ENCODE measurements around the gene RNF123.

Gene RNF123

GRCh38 chr3:49759226-49759625 lies 69.9 kb downstream of the RNF123 start:
- peaks cover 2% of the 10 kb centered on the region for H3K4me1 Mint-ChIP-seq (ENCODE audit: low read depth)

GRCh38 chr3:49761661-49762060 lies 72.3 kb downstream of the RNF123 start:
- Mint-ChIP-seq H3K27ac (no peak overlapping the region), H3K36me3 (ENCODE audit: low read depth) (no peaks in the 10 kb centered on the region), H3K4me1 (ENCODE audit: low read depth) (peaks cover 2% of the 10 kb centered on the region), H3K27me3 (ENCODE audit: low read depth) (no peaks in the 10 kb centered on the region), H3K9me3 (no peaks in the 10 kb centered on the region), H3K4me3 (no peak overlapping the region)
- no peak for DNase-seq (ENCODE audit: low spot score)

More at GRCh38 chr3:49759226-49759625, 69.9 kb downstream of the RNF123 start:
- Mint-ChIP-seq H3K4me3 (no peak overlapping the region), H3K27ac (no peak overlapping the region), H3K36me3 (ENCODE audit: low read depth) (no peaks in the 10 kb centered on the region), H3K9me3 (no peaks in the 10 kb centered on the region), H3K27me3 (ENCODE audit: low read depth) (no peaks in the 10 kb centered on the region)
- no peak for DNase-seq (ENCODE audit: low spot score)

- Mint-ChIP-seq H3K4me3 (no peak overlapping the region), H3K27me3 (ENCODE audit: low read depth) (no peaks in the 10 kb centered on the region), H3K9me3 (no peaks in the 10 kb centered on the region), H3K4me1 (ENCODE audit: low read depth) (no peaks in the 10 kb centered on the region), H3K27ac (no peak overlapping the region), H3K36me3 (ENCODE audit: low read depth) (no peaks in the 10 kb centered on the region)
- no peak for DNase-seq (ENCODE audit: low spot score)
These were observed 74.6 kb downstream of the RNF123 start for GRCh38 chr3:49763981-49764380.

GRCh38 chr3:49769286-49769915 lies 80.0 kb downstream of the RNF123 start:
- peaks cover 4% of the 10 kb centered on the region for H3K4me1 Mint-ChIP-seq (ENCODE audit: low read depth)
- H3K9me3 Mint-ChIP-seq = no peaks in the 10 kb centered on the region
- no peak overlapping the region for H3K4me3 Mint-ChIP-seq
- H3K27me3 Mint-ChIP-seq (ENCODE audit: low read depth) = no peaks in the 10 kb centered on the region
- DNase-seq (ENCODE audit: low spot score) = no peak
- H3K27ac Mint-ChIP-seq = no peak overlapping the region
- H3K36me3 Mint-ChIP-seq (ENCODE audit: low read depth) = peaks cover 3% of the 10 kb centered on the region

GRCh38 chr3:49769926-49770325 lies 80.6 kb downstream of the RNF123 start:
- Mint-ChIP-seq H3K36me3 (ENCODE audit: low read depth) (peaks cover 3% of the 10 kb centered on the region), H3K9me3 (no peaks in the 10 kb centered on the region), H3K4me3 (no peak overlapping the region), H3K27ac (no peak overlapping the region), H3K27me3 (ENCODE audit: low read depth) (no peaks in the 10 kb centered on the region), H3K4me1 (ENCODE audit: low read depth) (peaks cover 4% of the 10 kb centered on the region)
- no peak for DNase-seq (ENCODE audit: low spot score)
